HG02884 (cell line): ENCODE measurements around the gene ASTN2.

Experiments used
- ATAC-seq: cut with Tn5 transposase; IDR thresholded peaks from one replicate; pipeline ENCODE4 v1.9.1; 2021; ENCODE audit warnings: mild to moderate bottlenecking, moderate library complexity; ENCODE audit not compliant: unreplicated experiment

ASTN2 gene

GRCh38 chr9:116786737-116787136 is 628.1 kb downstream of the ASTN2 start:
- no peak for ATAC-seq

GRCh38 chr9:116777116-116777515 is 637.7 kb downstream of the ASTN2 start:
- no peak for ATAC-seq

GRCh38 chr9:116774421-116775180 is 640.3 kb downstream of the ASTN2 start:
- no peak for ATAC-seq

- ATAC-seq = no peak
Measured at GRCh38 chr9:116767219-116767618, 647.6 kb downstream of the ASTN2 start.

- no peak for ATAC-seq
Measured at GRCh38 chr9:116765011-116765410, 649.8 kb downstream of the ASTN2 start.

DNA sequence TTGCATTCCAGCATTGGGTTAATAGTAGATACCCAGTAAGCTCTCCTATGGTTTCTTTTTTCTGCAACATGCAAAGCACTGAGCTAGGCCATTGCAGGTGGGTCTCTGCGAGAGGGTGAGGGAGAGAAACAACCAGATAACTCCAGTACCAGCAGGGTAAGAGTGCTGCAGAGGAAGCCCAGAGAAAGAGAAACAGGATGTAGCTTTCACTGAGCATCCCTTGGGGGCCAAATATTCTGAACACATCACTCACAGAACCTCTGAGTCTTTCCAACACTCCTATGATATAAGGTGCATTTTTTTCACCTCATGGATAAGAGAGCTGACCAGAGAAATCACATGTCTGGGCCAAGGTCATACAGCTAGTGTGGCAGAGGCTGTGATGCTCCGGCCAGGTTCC is 651.1 kb downstream of the ASTN2 start:
- ATAC-seq = no peak

GRCh38 chr9:116760636-116761035 is 654.2 kb downstream of the ASTN2 start:
- ATAC-seq = no peak

- ATAC-seq = no peak
Measured at GRCh38 chr9:116757030-116757429, 657.8 kb downstream of the ASTN2 start.

DNA sequence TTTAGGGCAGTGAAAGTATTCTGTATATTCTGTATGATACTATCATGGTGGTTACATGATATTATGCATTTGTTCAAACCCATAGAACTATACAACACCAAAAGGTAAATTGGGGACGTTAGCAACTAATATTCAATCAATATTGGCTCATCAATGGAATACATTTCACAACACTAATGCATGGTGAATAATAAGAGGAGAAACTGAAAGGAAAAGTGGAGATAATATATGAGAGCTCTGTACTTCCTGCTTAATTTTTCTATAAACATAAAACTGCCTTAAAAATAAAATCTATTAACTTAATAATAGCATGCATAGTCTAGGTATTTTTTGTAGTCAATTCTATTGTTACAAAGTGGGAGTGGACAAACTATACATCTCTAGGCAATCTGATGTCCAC is 661.5 kb downstream of the ASTN2 start:
- no peak for ATAC-seq

- ATAC-seq = no peak
Measured at GRCh38 chr9:116750510-116750909, 664.3 kb downstream of the ASTN2 start.

- no peak for ATAC-seq
Measured at GRCh38 chr9:116749772-116750171, 665.1 kb downstream of the ASTN2 start.

DNA sequence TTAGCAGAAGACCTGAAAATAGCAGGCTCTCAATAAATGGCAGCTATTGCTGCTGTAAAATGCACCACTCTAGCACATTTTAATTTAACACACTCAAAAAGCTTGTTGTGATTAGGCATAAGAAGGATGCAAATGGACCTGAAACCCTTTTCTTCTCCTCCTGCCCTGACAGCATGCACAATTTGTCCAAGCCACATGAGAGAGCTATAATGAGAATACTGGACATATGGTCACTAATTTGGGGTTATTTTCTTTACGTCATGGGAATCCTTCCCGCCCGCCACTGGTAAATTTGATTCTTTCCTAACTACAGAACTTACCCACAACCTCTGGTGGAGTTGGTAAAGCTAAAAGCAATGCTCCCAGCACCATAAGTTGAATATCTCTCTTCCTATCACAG is 665.7 kb downstream of the ASTN2 start:
- no peak for ATAC-seq

DNA sequence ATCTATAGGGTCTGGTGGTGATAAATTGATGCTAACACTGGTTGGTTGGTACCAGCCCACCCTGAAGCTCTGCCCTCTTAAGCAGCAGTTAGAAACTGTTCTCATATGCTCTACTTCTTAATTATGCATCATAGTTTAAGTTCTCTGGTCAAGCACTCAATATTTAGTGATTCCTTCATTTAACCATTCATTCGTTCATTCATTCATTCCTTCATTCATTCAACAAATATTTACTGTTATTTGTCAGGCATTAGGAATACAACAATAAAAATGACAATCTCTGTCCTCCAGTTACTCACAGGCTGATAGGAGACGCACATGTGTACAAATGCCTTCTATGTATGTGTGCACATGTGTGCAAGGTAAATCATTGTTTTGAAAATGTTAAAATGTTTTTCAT is 673.1 kb downstream of the ASTN2 start:
- no peak for ATAC-seq

DNA sequence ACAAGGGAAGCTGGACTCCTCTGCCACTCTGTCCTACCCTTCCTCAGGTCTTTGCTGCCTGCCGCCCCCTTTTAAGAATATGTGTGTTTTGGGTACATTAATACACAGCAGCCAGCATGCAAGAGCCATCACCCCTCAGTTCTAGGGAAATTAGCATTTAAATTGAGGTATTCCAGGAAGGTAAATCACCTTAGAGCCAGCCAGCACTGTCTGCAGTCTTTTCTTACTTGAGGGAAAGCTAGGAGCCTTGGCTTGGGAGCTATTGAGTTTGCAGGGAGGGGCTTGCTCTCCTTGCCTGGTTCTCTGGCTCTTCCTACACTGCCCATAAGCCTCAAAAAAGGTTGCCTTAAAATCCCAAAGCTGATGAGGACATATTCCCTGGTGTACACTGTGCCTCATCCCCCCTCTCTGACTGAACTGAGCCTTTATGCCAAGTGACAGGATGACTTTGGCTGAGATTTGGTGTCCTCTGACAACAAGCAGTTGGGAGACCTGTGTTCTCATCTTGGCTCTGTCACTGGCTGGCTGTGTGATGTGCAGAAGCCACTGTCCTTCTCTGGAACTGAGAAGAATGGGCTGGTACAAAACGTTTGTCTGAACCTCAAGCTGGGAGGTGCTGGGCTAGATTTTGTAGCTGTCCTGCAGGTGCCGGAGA is 673.6 kb downstream of the ASTN2 start:
- ATAC-seq = no peak

- ATAC-seq = no peak
Measured at GRCh38 chr9:116737152-116737546, 677.7 kb downstream of the ASTN2 start.

DNA sequence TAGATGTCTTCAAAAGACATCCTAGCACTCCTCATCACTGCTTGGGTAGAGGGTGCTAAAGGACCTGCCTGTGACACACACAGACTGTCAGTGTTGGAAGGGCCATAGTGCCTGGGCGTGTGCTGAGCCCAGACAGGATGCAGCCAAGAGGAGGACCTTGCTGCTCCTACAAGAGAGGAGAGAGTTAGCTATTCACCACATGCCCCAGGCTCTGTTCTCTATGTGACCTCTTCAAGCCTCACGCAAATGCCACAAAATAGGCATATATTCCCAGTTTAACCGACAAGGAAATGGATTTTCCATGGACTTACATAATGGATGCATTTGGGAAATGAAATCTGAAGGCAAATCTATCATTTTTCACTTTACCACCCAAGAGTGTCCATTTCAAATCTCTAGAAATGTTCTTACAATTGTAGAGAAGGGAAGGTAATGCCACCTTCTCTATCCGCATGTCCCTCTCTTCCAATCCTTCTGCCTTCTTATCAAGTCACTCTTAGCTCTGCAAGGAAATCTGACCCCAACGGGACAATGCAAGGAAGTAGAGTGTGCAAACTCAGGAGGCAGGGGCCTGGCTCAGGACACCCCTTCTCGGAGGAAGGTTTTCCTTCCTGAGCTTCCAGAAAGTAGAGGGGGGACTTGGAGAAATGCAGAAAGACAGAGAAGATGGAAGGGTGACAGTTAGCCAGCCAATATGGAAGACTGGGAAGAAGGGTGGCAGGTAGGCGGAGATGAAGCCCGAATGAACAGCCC is 678.3 kb downstream of the ASTN2 start:
- no peak for ATAC-seq

GRCh38 chr9:116733010-116733641 is 681.7 kb downstream of the ASTN2 start:
- ATAC-seq = no peak

GRCh38 chr9:116726602-116727001 is 688.3 kb downstream of the ASTN2 start:
- ATAC-seq = no peak

DNA sequence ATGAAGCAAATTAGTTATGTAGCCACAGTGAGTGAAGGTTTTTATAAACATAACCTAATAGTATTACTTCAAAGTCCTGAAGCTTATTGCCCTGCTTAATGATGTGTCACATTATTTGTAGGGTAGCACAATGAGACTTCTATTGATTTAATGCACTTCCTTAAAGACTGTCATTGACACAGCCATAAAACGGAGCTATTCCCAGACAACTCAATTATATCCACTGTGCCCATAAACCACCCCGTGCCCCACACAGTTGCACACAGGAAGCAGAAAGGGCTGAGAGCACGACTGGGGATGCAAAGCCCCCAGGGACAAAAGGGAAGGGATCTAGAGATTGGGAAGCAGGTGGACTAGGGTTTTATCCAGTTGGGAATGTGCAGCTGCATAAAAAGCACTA is 690.7 kb downstream of the ASTN2 start:
- ATAC-seq = no peak

GRCh38 chr9:116721944-116722343 is 692.9 kb downstream of the ASTN2 start:
- no peak for ATAC-seq

- no peak for ATAC-seq
Measured at GRCh38 chr9:116721411-116721810, 693.4 kb downstream of the ASTN2 start.
